Upper lobe of left lung (tissue), 4 donors: ENCODE results near the gene OPCML.

Source experiments
- EP300 ChIP-seq, 4 donors: sonication (generic); formaldehyde crosslinking; IDR thresholded peaks; one replicate each; pipeline ENCODE4 v1.5.1; 2017; ENCODE audit warnings: antibody characterized with exemption in 4 of 4, control low read depth in 2 of 4
- POLR2A ChIP-seq, 4 donors: fragments of 450-650 bp; IDR thresholded peaks; one replicate each; pipeline ENCODE4 v1.5.1; 2016 to 2017; ENCODE audit warnings: antibody characterized with exemption in 4 of 4, mild to moderate bottlenecking in 2 of 4
- POLR2AphosphoS5 ChIP-seq, 2 donors: sonication (generic); formaldehyde crosslinking; IDR thresholded peaks; one replicate each; pipeline ENCODE4 v1.5.1; 2017; ENCODE audit warnings: antibody characterized with exemption in 2 of 2
- TF ChIP-seq, protein P1 (sequence below), 6 experiments: fragments of 450-650 bp in 4 of 6; fragments of 200-600 bp in 2 of 6; sonication (generic) in 2 of 6; IDR thresholded peaks; one replicate each; pipeline ENCODE4 v1.5.1; 2016 to 2019; ENCODE audit warnings: antibody characterized with exemption in 6 of 6

DNA sequence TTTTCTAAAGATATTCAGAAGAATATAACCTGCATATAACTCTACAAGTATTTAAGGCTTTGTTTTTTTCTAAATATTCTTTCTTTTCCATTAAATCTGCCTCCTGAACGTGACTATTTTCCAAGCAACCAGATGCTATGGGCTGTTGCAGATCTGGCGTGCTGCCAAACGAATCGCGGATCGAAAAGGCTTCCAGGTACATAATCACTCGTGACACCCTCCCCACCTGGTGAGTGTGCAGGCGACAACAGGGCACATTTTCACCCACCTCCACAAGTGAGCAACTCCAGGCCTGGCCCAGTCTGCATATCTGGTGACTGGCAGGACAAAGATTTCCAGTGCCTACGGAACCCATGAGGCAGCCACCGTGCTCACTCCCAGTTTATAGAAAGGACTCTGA, 660.1 kb downstream of the OPCML start:
- TF ChIP-seq POLR2A (IDR thresholded peaks at IDR 0.05) (no peak), EP300 (IDR thresholded peaks at IDR 0.05) (no peak), POLR2AphosphoS5 (IDR thresholded peaks at IDR 0.05) (no peak)
- TF ChIP-seq, protein P1, sequence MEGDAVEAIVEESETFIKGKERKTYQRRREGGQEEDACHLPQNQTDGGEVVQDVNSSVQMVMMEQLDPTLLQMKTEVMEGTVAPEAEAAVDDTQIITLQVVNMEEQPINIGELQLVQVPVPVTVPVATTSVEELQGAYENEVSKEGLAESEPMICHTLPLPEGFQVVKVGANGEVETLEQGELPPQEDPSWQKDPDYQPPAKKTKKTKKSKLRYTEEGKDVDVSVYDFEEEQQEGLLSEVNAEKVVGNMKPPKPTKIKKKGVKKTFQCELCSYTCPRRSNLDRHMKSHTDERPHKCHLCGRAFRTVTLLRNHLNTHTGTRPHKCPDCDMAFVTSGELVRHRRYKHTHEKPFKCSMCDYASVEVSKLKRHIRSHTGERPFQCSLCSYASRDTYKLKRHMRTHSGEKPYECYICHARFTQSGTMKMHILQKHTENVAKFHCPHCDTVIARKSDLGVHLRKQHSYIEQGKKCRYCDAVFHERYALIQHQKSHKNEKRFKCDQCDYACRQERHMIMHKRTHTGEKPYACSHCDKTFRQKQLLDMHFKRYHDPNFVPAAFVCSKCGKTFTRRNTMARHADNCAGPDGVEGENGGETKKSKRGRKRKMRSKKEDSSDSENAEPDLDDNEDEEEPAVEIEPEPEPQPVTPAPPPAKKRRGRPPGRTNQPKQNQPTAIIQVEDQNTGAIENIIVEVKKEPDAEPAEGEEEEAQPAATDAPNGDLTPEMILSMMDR (IDR thresholded peaks at IDR 0.05): no peak
